NK-92 treated with Interleukin-12 subunit alpha and Interleukin-12 subunit beta, amount 100 ng/mL, for 24 hours (cell line): ENCODE data around the gene ABCC2.
"Not testable (repeated sequence)": the region's sequence is repeated elsewhere in the genome, so short reads cannot be mapped to it uniquely, and the experiment has no call there.

Experiments
- DNase-seq: peaks from one replicate; lab custom pipeline; 2025; lab: John Stamatoyannopoulos, UW

Gene ABCC2

GRCh38 chr10:99808270-99808669 lies 25.8 kb downstream of the ABCC2 start:
- DNase-seq, result no peak

GRCh38 chr10:99809481-99809880 lies 27.0 kb downstream of the ABCC2 start:
- no peak for DNase-seq

GRCh38 chr10:99809931-99810615 lies 27.6 kb downstream of the ABCC2 start:
- DNase-seq, result no peak

- no peak for DNase-seq
These were observed 29.7 kb downstream of the ABCC2 start for GRCh38 chr10:99812177-99812576.

GRCh38 chr10:99814143-99814542 lies 31.7 kb downstream of the ABCC2 start:
- DNase-seq, result no peak

GRCh38 chr10:99815621-99816020 lies 33.2 kb downstream of the ABCC2 start:
- DNase-seq, result no peak

- no peak for DNase-seq
These were observed 45.5 kb downstream of the ABCC2 start for GRCh38 chr10:99827936-99828335.

GRCh38 chr10:99828464-99828863 lies 46.0 kb downstream of the ABCC2 start:
- DNase-seq, result no peak

GRCh38 chr10:99832439-99832838 lies 50.0 kb downstream of the ABCC2 start:
- DNase-seq, result no peak

GRCh38 chr10:99834410-99834809 lies 52.0 kb downstream of the ABCC2 start:
- DNase-seq, result no peak

GRCh38 chr10:99835947-99836346 lies 53.5 kb downstream of the ABCC2 start:
- DNase-seq, result no peak

- no peak for DNase-seq
These were observed 54.3 kb downstream of the ABCC2 start for GRCh38 chr10:99836711-99837110.

- DNase-seq, result not testable (repeated sequence)
These were observed 58.4 kb downstream of the ABCC2 start for GRCh38 chr10:99840859-99841258.

GRCh38 chr10:99841746-99842145 lies 59.3 kb downstream of the ABCC2 start:
- DNase-seq, result no peak

- DNase-seq, result no peak
These were observed 60.9 kb downstream of the ABCC2 start for GRCh38 chr10:99843310-99843709.

- DNase-seq, result no peak
These were observed 62.1 kb downstream of the ABCC2 start for GRCh38 chr10:99844433-99844955.

GRCh38 chr10:99845837-99846382 lies 63.5 kb downstream of the ABCC2 start:
- DNase-seq, result peak; percentile 39

GRCh38 chr10:99849057-99849456 lies 66.6 kb downstream of the ABCC2 start:
- DNase-seq, result no peak

GRCh38 chr10:99849536-99849935 lies 67.1 kb downstream of the ABCC2 start:
- DNase-seq, result no peak

GRCh38 chr10:99850021-99850766 lies 67.8 kb downstream of the ABCC2 start:
- DNase-seq, result no peak

GRCh38 chr10:99850767-99851340 lies 68.4 kb downstream of the ABCC2 start:
- DNase-seq, result no peak

GRCh38 chr10:99851825-99852224 lies 69.4 kb downstream of the ABCC2 start:
- DNase-seq, result no peak
